ENCODE results near the gene FAM90A1. TPM values are rescaled to one million over a fixed set of nuclear protein-coding genes. Genes with fewer than 3 reads are reported as not detected.
"Not testable (repeated sequence)": the region's sequence is repeated elsewhere in the genome, so short reads cannot be mapped to it uniquely, and the experiment has no call there.

Gene FAM90A1
- total RNA-seq, 1 experiment from 2014 or later, result 0.09 TPM

- WGBS (ENCODE audit: extremely low coverage, insufficient read length, low lambda C conversion rate), result no CpG with 5 or more reads among the region's 26 CpGs
- Mint-ChIP-seq H3K27ac (peak overlapping the region in 1 of 3 experiments; percentile 13; a peak in 1 of 7 replicates), H3K4me1 (peaks cover 11% of the 10 kb centered on the region in 2 experiments), H3K27me3 (ENCODE audit: low read depth) (peaks cover 22% of the 10 kb centered on the region), H3K4me3 (peak overlapping the region; percentile 6 to 18; a peak in 2 of 5 replicates)
- not testable (repeated sequence) for H4K20me1 ChIP-seq (ENCODE audit: control insufficient read depth, insufficient read depth, insufficient read length); H3T11ph ChIP-seq (ENCODE audit: low read length); H3K14ac ChIP-seq (ENCODE audit: insufficient read depth, low read length); H2BK15ac ChIP-seq (ENCODE audit: low read depth, low read length); H3K23ac ChIP-seq (ENCODE audit: insufficient read length, low read depth, low read length); H3K36me3 Mint-ChIP-seq (ENCODE audit: insufficient read depth in 1 of 3, low read depth in 3 of 3); H2BK12ac ChIP-seq (ENCODE audit: insufficient read length, low read depth, low read length); H3K9me3 ChIP-seq (ENCODE audit: control insufficient read depth, low read depth, low read length); H3K27ac ChIP-seq (ENCODE audit: insufficient read length, low read depth, low read length); H3K79me2 ChIP-seq (ENCODE audit: insufficient read depth, low read length); H3K4me2 ChIP-seq (ENCODE audit: insufficient read depth, insufficient read length, low read length); H3K56ac ChIP-seq (ENCODE audit: insufficient read length, low read depth, low read length); H2BK120ac ChIP-seq (ENCODE audit: low read depth, low read length, poor library complexity, severe bottlenecking); H2BK20ac ChIP-seq (ENCODE audit: low read depth, low read length, poor library complexity, severe bottlenecking); H2AK5ac ChIP-seq (ENCODE audit: insufficient read length, low read length); H3K27me3 ChIP-seq (ENCODE audit: insufficient read depth, low read length); H4K5ac ChIP-seq (ENCODE audit: insufficient read length, low read depth, low read length); H2BK5ac ChIP-seq (ENCODE audit: insufficient read length, low read length); H3K4ac ChIP-seq (ENCODE audit: low read depth, low read length); H4K8ac ChIP-seq (replicated peaks; ENCODE audit: insufficient read length, low read depth, low read length); H2AFZ ChIP-seq (ENCODE audit: low read length); H4K91ac ChIP-seq (ENCODE audit: insufficient read length, low read depth, low read length); H3K4me1 ChIP-seq (ENCODE audit: insufficient read depth, low read length); H3K18ac ChIP-seq (ENCODE audit: insufficient read length, low read depth, low read length); H3K79me1 ChIP-seq (ENCODE audit: insufficient read depth, low read depth, low read length, poor library complexity, severe bottlenecking); H3K9me3 Mint-ChIP-seq; H3K23me2 ChIP-seq (ENCODE audit: insufficient read length, low read depth, low read length, poor library complexity, severe bottlenecking); H3K9ac ChIP-seq (ENCODE audit: extremely low read depth, insufficient read length, low read length)
- DNase-seq, result peak; percentile 63
These were observed 8.6 kb downstream of the FAM90A1 start for GRCh38 chr12:8218711-8219382.

GRCh38 chr12:8197685-8198308, 29.6 kb downstream of the FAM90A1 start:
- not testable (repeated sequence) for H3K56ac ChIP-seq (ENCODE audit: insufficient read length, low read depth, low read length); H2BK15ac ChIP-seq (ENCODE audit: low read depth, low read length); H3K27ac Mint-ChIP-seq; H2AFZ ChIP-seq (ENCODE audit: low read length); H3K9ac ChIP-seq (ENCODE audit: extremely low read depth, insufficient read length, low read length); H3K18ac ChIP-seq (ENCODE audit: insufficient read length, low read depth, low read length); H3K79me2 ChIP-seq (ENCODE audit: insufficient read depth, low read length); H4K5ac ChIP-seq (ENCODE audit: insufficient read length, low read depth, low read length); H3K4me3 Mint-ChIP-seq; H3K79me1 ChIP-seq (ENCODE audit: insufficient read depth, low read depth, low read length, poor library complexity, severe bottlenecking); DNase-seq; H4K91ac ChIP-seq (ENCODE audit: insufficient read length, low read depth, low read length); H3K4ac ChIP-seq (ENCODE audit: low read depth, low read length); H3K36me3 Mint-ChIP-seq (ENCODE audit: insufficient read depth in 1 of 3, low read depth in 3 of 3); H3K4me1 ChIP-seq (ENCODE audit: insufficient read depth, low read length); H3K23ac ChIP-seq (ENCODE audit: insufficient read length, low read depth, low read length); H3K14ac ChIP-seq (ENCODE audit: insufficient read depth, low read length); H3K9me3 ChIP-seq (ENCODE audit: control insufficient read depth, low read depth, low read length); H4K8ac ChIP-seq (replicated peaks; ENCODE audit: insufficient read length, low read depth, low read length); H3K4me2 ChIP-seq (ENCODE audit: insufficient read depth, insufficient read length, low read length); H2BK120ac ChIP-seq (ENCODE audit: low read depth, low read length, poor library complexity, severe bottlenecking); H2BK12ac ChIP-seq (ENCODE audit: insufficient read length, low read depth, low read length); H3K27me3 ChIP-seq (ENCODE audit: insufficient read depth, low read length); H2BK5ac ChIP-seq (ENCODE audit: insufficient read length, low read length); H3T11ph ChIP-seq (ENCODE audit: low read length); H3K27me3 Mint-ChIP-seq (ENCODE audit: low read depth); H2AK5ac ChIP-seq (ENCODE audit: insufficient read length, low read length); H3K27ac ChIP-seq (ENCODE audit: insufficient read length, low read depth, low read length); H3K4me1 Mint-ChIP-seq; H3K23me2 ChIP-seq (ENCODE audit: insufficient read length, low read depth, low read length, poor library complexity, severe bottlenecking); H4K20me1 ChIP-seq (ENCODE audit: control insufficient read depth, insufficient read depth, insufficient read length); H3K9me3 Mint-ChIP-seq; H2BK20ac ChIP-seq (ENCODE audit: low read depth, low read length, poor library complexity, severe bottlenecking)
- whole genome bisulfite sequencing (ENCODE audit: extremely low coverage, insufficient read length, low lambda C conversion rate), result no CpG with 5 or more reads among the region's 1 CpG

Measured in H9 (cell line).